Activated naive CD8-positive, alpha-beta T cell treated with anti-CD3 and anti-CD28 coated beads for 36 hours (primary cell): ENCODE results near the gene PRSS35. TPM values are rescaled to one million over a fixed set of nuclear protein-coding genes. Genes with fewer than 3 reads are reported as not detected.
"Not testable (repeated sequence)": the region's sequence is repeated elsewhere in the genome, so short reads cannot be mapped to it uniquely, and the experiment has no call there.

Experiments used
- DNase-seq: peaks from one replicate; pipeline ENCODE4 v3.0.0; 2021
- H3K27ac Mint-ChIP-seq: one replicate; pipeline ENCODE4 v1.8.0; 2022; ENCODE audit warnings: mild to moderate bottlenecking, moderate library complexity, mixed read lengths
- H3K27me3 Mint-ChIP-seq: one replicate; pipeline ENCODE4 v1.8.0; 2022; ENCODE audit warnings: mild to moderate bottlenecking, mixed read lengths
- H3K36me3 Mint-ChIP-seq: one replicate; pipeline ENCODE4 v1.8.0; 2021; ENCODE audit warnings: mild to moderate bottlenecking, mixed read lengths
- H3K4me1 Mint-ChIP-seq: one replicate; pipeline ENCODE4 v1.8.0; 2021; ENCODE audit warnings: mixed read lengths
- H3K4me3 Mint-ChIP-seq: one replicate; pipeline ENCODE4 v1.8.0; 2022; ENCODE audit warnings: mild to moderate bottlenecking, moderate library complexity, mixed read lengths
- H3K9me3 Mint-ChIP-seq: one replicate; pipeline ENCODE4 v1.8.0; 2022; ENCODE audit warnings: mixed read lengths
- total RNA-seq, 2 experiments: library from RNA; stranded (reverse); gene quantifications; one replicate each; pipeline ENCODE4 v1.2.3, GENCODE V29; 2021

The PRSS35 gene
- total RNA-seq, 2 experiments from 2014 or later = not detected

- H3K4me3 Mint-ChIP-seq = no peak overlapping the region
- no peak for DNase-seq
- no peaks in the 10 kb centered on the region for H3K4me1 Mint-ChIP-seq
- H3K36me3 Mint-ChIP-seq = no peaks in the 10 kb centered on the region
- no peaks in the 10 kb centered on the region for H3K9me3 Mint-ChIP-seq
- no peaks in the 10 kb centered on the region for H3K27me3 Mint-ChIP-seq
- no peak overlapping the region for H3K27ac Mint-ChIP-seq
These were observed 44.5 kb downstream of the PRSS35 start for GRCh38 chr6:83556871-83557270.

- H3K4me1 Mint-ChIP-seq = no peaks in the 10 kb centered on the region
- no peak overlapping the region for H3K27ac Mint-ChIP-seq
These were observed 46.6 kb downstream of the PRSS35 start for GRCh38 chr6:83558975-83559374.

GRCh38 chr6:83571663-83572185 is 59.4 kb downstream of the PRSS35 start:
- H3K27me3 Mint-ChIP-seq, H3K27ac Mint-ChIP-seq, H3K4me1 Mint-ChIP-seq, H3K4me3 Mint-ChIP-seq, H3K36me3 Mint-ChIP-seq, H3K9me3 Mint-ChIP-seq, DNase-seq: not testable (repeated sequence)

More at GRCh38 chr6:83558975-83559374, 46.6 kb downstream of the PRSS35 start:
- H3K27me3 Mint-ChIP-seq = peaks cover 7% of the 10 kb centered on the region
- no peak for DNase-seq
- H3K9me3 Mint-ChIP-seq = peaks cover 6% of the 10 kb centered on the region
- no peak overlapping the region for H3K4me3 Mint-ChIP-seq
- H3K36me3 Mint-ChIP-seq = no peaks in the 10 kb centered on the region

- no peak for DNase-seq
- Mint-ChIP-seq H3K27me3 (no peaks in the 10 kb centered on the region), H3K9me3 (peaks cover 1% of the 10 kb centered on the region), H3K27ac (no peak overlapping the region), H3K4me1 (no peaks in the 10 kb centered on the region), H3K4me3 (no peak overlapping the region), H3K36me3 (no peaks in the 10 kb centered on the region)
These were observed 62.4 kb downstream of the PRSS35 start for GRCh38 chr6:83574783-83575182.

Other genes starting within 250 kb of the PRSS35 start
- not detected for gene ME1, start 81.5 kb upstream of the PRSS35 start, total RNA-seq
- gene SNAP91, start 196.6 kb downstream of the PRSS35 start, total RNA-seq = not detected